GM23338 (cell line): ENCODE data around the gene NFATC1. TPM values are rescaled to one million over a fixed set of nuclear protein-coding genes. Genes with fewer than 3 reads are reported as not detected.

ENCODE experiments used
- ATAC-seq: fragments of 200-7000 bp; cut with Tn5 transposase; 3 replicates; pipeline ENCODE4 v1.9.1; 2020
- DNase-seq: peaks from one replicate; pipeline ENCODE4 v3.0.0-alpha.2; 2015; ENCODE audit warnings: low spot score
- H2AFZ ChIP-seq: fragments of 200-600 bp; sonication (generic); 2 replicates; pipeline ENCODE4 v1.8.0; 2016; ENCODE audit warnings: antibody characterized with exemption, mild to moderate bottlenecking, moderate library complexity
- H3F3A ChIP-seq: fragments of 200-600 bp; sonication (generic); replicated peaks from 2 replicates; pipeline ENCODE4 v1.8.0; 2017; ENCODE audit warnings: antibody characterized with exemption, mixed run types, low read depth
- H3K27ac ChIP-seq: fragments of 200-600 bp; sonication (generic); 2 replicates; pipeline ENCODE4 v1.6.1; 2016; ENCODE audit warnings: low read depth
- H3K27me3 ChIP-seq: fragments of 200-600 bp; sonication (generic); 2 replicates; pipeline ENCODE4 v1.8.0; 2016; ENCODE audit warnings: mild to moderate bottlenecking, mixed run types, moderate library complexity; ENCODE audit not compliant: insufficient read depth
- H3K36me3 ChIP-seq: fragments of 200-600 bp; sonication (generic); 2 replicates; pipeline ENCODE4 v1.8.0; 2016; ENCODE audit warnings: mild to moderate bottlenecking; ENCODE audit not compliant: insufficient read depth
- H3K4me1 ChIP-seq: fragments of 200-600 bp; sonication (generic); 2 replicates; pipeline ENCODE4 v1.8.0; 2016; ENCODE audit warnings: mild to moderate bottlenecking, moderate library complexity; ENCODE audit not compliant: insufficient read depth
- H3K4me2 ChIP-seq: fragments of 200-600 bp; sonication (generic); 2 replicates; pipeline ENCODE4 v1.7.1; 2017; ENCODE audit warnings: mixed run types
- H3K4me3 ChIP-seq: fragments of 200-600 bp; sonication (generic); 2 replicates; pipeline ENCODE4 v1.6.1; 2016; ENCODE audit warnings: mixed run types
- H3K79me2 ChIP-seq: fragments of 200-600 bp; sonication (generic); replicated peaks from 2 replicates; pipeline ENCODE4 v1.8.0; 2017; ENCODE audit warnings: mild to moderate bottlenecking; ENCODE audit not compliant: insufficient read depth
- H3K9me2 ChIP-seq: fragments of 200-600 bp; sonication (generic); 2 replicates; pipeline ENCODE4 v1.8.0; 2017; ENCODE audit not compliant: insufficient read depth
- H4K20me1 ChIP-seq: fragments of 200-600 bp; sonication (generic); replicated peaks from 2 replicates; pipeline ENCODE4 v1.8.0; 2017; ENCODE audit warnings: mild to moderate bottlenecking; ENCODE audit not compliant: insufficient read depth
- H3K27ac Mint-ChIP-seq: 2 replicates; pipeline ENCODE4 v1.8.0; 2020; ENCODE audit warnings: inconsistent platforms, mild to moderate bottlenecking, moderate library complexity, mixed read lengths
- H3K27me3 Mint-ChIP-seq: 3 replicates; pipeline ENCODE4 v1.8.0; 2022; ENCODE audit warnings: low read depth, mild to moderate bottlenecking, moderate library complexity, mixed read lengths, inconsistent platforms; ENCODE audit not compliant: insufficient read depth, poor library complexity
- H3K36me3 Mint-ChIP-seq: 3 replicates; pipeline ENCODE4 v1.8.0; 2021; ENCODE audit warnings: low read depth, mild to moderate bottlenecking, inconsistent platforms, moderate library complexity, mixed read lengths
- H3K4me1 Mint-ChIP-seq: 3 replicates; pipeline ENCODE4 v1.8.0; 2020; ENCODE audit warnings: mild to moderate bottlenecking, inconsistent platforms, mixed read lengths
- H3K4me3 Mint-ChIP-seq: 3 replicates; pipeline ENCODE4 v1.8.0; 2021; ENCODE audit warnings: moderate library complexity, mild to moderate bottlenecking, inconsistent platforms, mixed read lengths
- H3K9me3 Mint-ChIP-seq: 3 replicates; pipeline ENCODE4 v1.8.0; 2020; ENCODE audit warnings: moderate library complexity, mild to moderate bottlenecking, inconsistent platforms, mixed read lengths
- CREB1 ChIP-seq: fragments of 250-450 bp; sonication (Bioruptor Pico); IDR thresholded peaks from 2 replicates; pipeline ENCODE4 v1.5.0; 2020; ENCODE audit warnings: low read depth, mild to moderate bottlenecking, moderate library complexity
- CTCF ChIP-seq, 2 experiments: fragments of 200-600 bp in 1 of 2; sonication (generic) in 1 of 2; conservative IDR thresholded peaks; 2 replicates each; pipeline versions ENCODE4 v1.5.1 to v1.6.1; 2016 to 2017; ENCODE audit warnings: antibody characterized with exemption in 2 of 2, low read depth in 2 of 2, mild to moderate bottlenecking in 2 of 2, moderate library complexity in 1 of 2
- EZH2 ChIP-seq: fragments of 200-600 bp; sonication (generic); IDR thresholded peaks from one replicate; pipeline ENCODE4 v1.8.0; 2017; ENCODE audit warnings: antibody characterized with exemption, mild to moderate bottlenecking, low read depth; ENCODE audit not compliant: unreplicated experiment
- EZH2phosphoT487 ChIP-seq: fragments of 200-600 bp; sonication (generic); IDR thresholded peaks from one replicate; pipeline ENCODE4 v1.8.1; 2018; ENCODE audit warnings: antibody characterized with exemption; ENCODE audit not compliant: unreplicated experiment
- JUNB ChIP-seq: IDR thresholded peaks from one replicate; pipeline ENCODE4 v1.6.1; 2016; ENCODE audit warnings: antibody characterized with exemption; ENCODE audit not compliant: unreplicated experiment
- NANOG ChIP-seq: IDR thresholded peaks from 2 replicates; pipeline ENCODE4 v1.6.1; 2016; ENCODE audit warnings: antibody characterized with exemption, borderline replicate concordance
- POLR2AphosphoS5 ChIP-seq: IDR thresholded peaks from 2 replicates; pipeline ENCODE4 v1.6.1; 2016; ENCODE audit warnings: antibody characterized with exemption, low read depth
- REST ChIP-seq: IDR thresholded peaks from one replicate; pipeline ENCODE4 v1.6.1; 2018; ENCODE audit warnings: antibody characterized with exemption; ENCODE audit not compliant: unreplicated experiment
- STAT1 ChIP-seq: IDR thresholded peaks from one replicate; pipeline ENCODE4 v1.6.1; 2016; ENCODE audit warnings: antibody characterized with exemption; ENCODE audit not compliant: unreplicated experiment
- ZNF114 ChIP-seq: fragments of 250-450 bp; sonication (Bioruptor Pico); IDR thresholded peaks from 2 replicates; pipeline ENCODE4 v1.5.0; 2020; ENCODE audit warnings: mild to moderate bottlenecking, moderate library complexity
- ZNF331 ChIP-seq: fragments of 250-450 bp; sonication (Bioruptor Pico); IDR thresholded peaks from 2 replicates; pipeline ENCODE4 v1.5.0; 2020; ENCODE audit warnings: low read depth, mild to moderate bottlenecking, moderate library complexity
- ZNF462 ChIP-seq: fragments of 250-450 bp; sonication (Bioruptor Pico); IDR thresholded peaks from 2 replicates; pipeline ENCODE4 v1.5.0; 2020; ENCODE audit warnings: mild to moderate bottlenecking, moderate library complexity
- polyA plus RNA-seq: library from polyadenylated mRNA; unstranded; fragments of >200 nt; fragmentation: Nextera tagmentation; extraction: Ambion mirVana; gene quantifications from 2 replicates; pipeline ENCODE4 v1.2.1, GENCODE V29; 2016
- total RNA-seq: library from RNA; depleted of rRNA; stranded (reverse); fragments of >200 nt; shearing (Covaris generic); gene quantifications from 2 replicates; pipeline ENCODE4 v1.2.3, GENCODE V29; 2014
- TF ChIP-seq, protein P1 (sequence below): IDR thresholded peaks from 2 replicates; pipeline ENCODE4 v1.6.1; 2016; ENCODE audit warnings: antibody characterized with exemption

Gene NFATC1
- total and polyA plus RNA-seq, 2 experiments from 2014 or later: 3.9 to 6.4 TPM

GRCh38 chr18:79469751-79470505 lies 74.2 kb downstream of the NFATC1 start:
- H3K36me3 Mint-ChIP-seq: peaks cover 2% of the 10 kb centered on the region; the same call in 1 of the 3 replicates
- H3K27me3 Mint-ChIP-seq: no peaks in the 10 kb centered on the region
- H2AFZ ChIP-seq: no peak overlapping the region; the same call in 1 of the 2 replicates
- peaks cover 22% of the 10 kb centered on the region for H3K4me1 Mint-ChIP-seq
- no peak overlapping the region for H3K27ac ChIP-seq
- H3K4me2 ChIP-seq: no peak overlapping the region
- no peak overlapping the region for H3K4me3 Mint-ChIP-seq
- H3K4me1 ChIP-seq: no peaks in the 10 kb centered on the region
- H3K9me3 Mint-ChIP-seq: no peaks in the 10 kb centered on the region; the same call in 2 of the 3 replicates
- H3K27ac Mint-ChIP-seq: peak overlapping the region; percentile 74
- no peaks in the 10 kb centered on the region for H4K20me1 ChIP-seq
- H3K9me2 ChIP-seq: no peaks in the 10 kb centered on the region
- H3K4me3 ChIP-seq: no peak overlapping the region
- H3K79me2 ChIP-seq: no peaks in the 10 kb centered on the region
- no peaks in the 10 kb centered on the region for H3K36me3 ChIP-seq
- TF ChIP-seq EZH2: no peak
- no peak for TF ChIP-seq ZNF331
- no peak for TF ChIP-seq POLR2AphosphoS5
- TF ChIP-seq CREB1 (CRISPR knock-in tag): no peak
- TF ChIP-seq STAT1: no peak
- no peak for TF ChIP-seq CTCF (conservative IDR thresholded peaks at IDR 0.05; ENCODE audit: low read depth in 2 of 2)
- TF ChIP-seq EZH2phosphoT487: no peak
- no peak for TF ChIP-seq NANOG
- TF ChIP-seq ZNF114 (CRISPR knock-in tag): no peak
- TF ChIP-seq JUNB: no peak
- no peak for TF ChIP-seq REST
- TF ChIP-seq, protein P1, sequence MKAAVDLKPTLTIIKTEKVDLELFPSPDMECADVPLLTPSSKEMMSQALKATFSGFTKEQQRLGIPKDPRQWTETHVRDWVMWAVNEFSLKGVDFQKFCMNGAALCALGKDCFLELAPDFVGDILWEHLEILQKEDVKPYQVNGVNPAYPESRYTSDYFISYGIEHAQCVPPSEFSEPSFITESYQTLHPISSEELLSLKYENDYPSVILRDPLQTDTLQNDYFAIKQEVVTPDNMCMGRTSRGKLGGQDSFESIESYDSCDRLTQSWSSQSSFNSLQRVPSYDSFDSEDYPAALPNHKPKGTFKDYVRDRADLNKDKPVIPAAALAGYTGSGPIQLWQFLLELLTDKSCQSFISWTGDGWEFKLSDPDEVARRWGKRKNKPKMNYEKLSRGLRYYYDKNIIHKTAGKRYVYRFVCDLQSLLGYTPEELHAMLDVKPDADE: no peak
- TF ChIP-seq ZNF462 (CRISPR knock-in tag): no peak
- no peaks in the 10 kb centered on the region for H3K27me3 ChIP-seq
- no peaks in the 10 kb centered on the region for H3F3A ChIP-seq
- DNase-seq (no peak), ATAC-seq (no peak)
